ENCODE measurements around the gene INHA.
A peak's percentile ranks its signal among the peaks of the same experiment; 100 is the strongest.

The INHA gene

DNA sequence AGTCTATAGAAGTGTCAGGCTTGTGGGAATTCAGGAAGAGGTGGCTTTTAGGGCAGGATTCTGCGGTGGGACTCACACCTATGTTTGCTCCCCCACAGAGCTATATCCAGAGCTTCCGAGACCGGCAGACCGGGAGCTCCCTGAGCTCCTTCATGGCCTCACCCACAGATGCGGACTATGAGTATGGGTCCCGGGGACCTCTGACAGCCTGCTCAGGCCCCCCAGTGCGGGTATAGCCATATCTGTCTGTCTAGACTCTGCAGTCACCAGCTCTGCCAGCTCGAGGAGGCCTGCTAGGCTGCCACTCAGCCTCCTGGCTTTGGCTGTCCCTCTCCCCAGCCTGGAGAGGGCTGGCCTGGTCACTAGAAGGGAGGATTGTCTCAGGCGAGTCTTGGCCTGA lies 22.5 kb upstream of the INHA start:
- H3K27ac Mint-ChIP-seq, result no peak overlapping the region
- H3K27me3 Mint-ChIP-seq, result peaks cover 91% of the 10 kb centered on the region
- no peaks in the 10 kb centered on the region for H3K36me3 Mint-ChIP-seq
- H3K4me3 Mint-ChIP-seq, result no peak overlapping the region
- no peak for ATAC-seq
- peaks cover 17% of the 10 kb centered on the region for H3K4me1 Mint-ChIP-seq
- no peaks in the 10 kb centered on the region for H3K9me3 Mint-ChIP-seq

DNA sequence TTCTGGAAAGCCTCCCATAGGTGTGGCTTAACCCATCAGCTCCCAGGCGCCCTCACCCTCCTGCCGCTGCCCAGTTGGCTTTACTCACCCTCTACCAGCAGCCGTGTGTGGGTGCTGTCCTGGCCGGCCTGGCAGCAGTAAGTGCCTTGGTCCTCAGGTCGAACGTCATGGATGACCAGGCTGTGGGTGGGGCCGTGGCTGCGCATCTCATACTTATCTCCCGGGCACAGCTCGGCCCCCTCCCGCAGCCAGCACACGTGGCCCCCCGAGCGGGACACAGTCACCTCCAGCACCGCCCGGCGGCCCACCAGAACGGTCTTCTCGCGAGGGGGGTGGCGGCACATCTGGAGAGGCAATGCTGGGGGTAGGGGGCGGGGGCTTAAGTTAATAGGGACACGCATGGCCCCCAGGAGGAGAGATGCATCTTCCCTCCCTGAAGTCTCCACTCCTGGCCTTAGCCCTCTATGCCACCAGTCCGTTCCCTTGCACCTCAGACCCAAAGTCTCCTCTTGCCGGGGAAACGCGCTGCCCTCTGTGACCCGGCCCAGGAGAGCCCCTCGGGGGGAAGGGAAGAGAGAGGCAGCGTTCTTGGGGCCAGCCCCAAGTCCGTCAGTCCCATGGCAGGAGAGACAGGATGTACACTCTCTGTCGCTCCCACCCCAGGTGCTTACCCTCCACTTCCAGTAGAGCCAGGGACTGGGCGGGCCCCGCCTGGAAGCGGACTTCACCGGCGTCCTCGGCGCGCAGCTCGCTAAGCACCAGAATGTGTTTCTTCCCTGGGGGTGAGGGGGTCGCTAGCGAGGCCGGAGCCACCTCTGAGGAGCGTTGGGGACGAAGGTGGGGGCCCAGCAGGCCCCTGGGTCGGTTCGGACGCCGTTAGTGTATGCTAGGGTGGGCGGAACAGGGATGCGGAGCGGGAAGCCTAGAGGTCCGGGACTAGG lies 20.4 kb upstream of the INHA start:
- no peak overlapping the region for H3K27ac Mint-ChIP-seq
- peaks cover 91% of the 10 kb centered on the region for H3K27me3 Mint-ChIP-seq
- H3K36me3 Mint-ChIP-seq, result no peaks in the 10 kb centered on the region
- ATAC-seq, result peak; percentile 5
- H3K9me3 Mint-ChIP-seq, result no peaks in the 10 kb centered on the region
- peak overlapping the region; percentile 66 for H3K4me3 Mint-ChIP-seq
- peaks cover 15% of the 10 kb centered on the region for H3K4me1 Mint-ChIP-seq

DNA sequence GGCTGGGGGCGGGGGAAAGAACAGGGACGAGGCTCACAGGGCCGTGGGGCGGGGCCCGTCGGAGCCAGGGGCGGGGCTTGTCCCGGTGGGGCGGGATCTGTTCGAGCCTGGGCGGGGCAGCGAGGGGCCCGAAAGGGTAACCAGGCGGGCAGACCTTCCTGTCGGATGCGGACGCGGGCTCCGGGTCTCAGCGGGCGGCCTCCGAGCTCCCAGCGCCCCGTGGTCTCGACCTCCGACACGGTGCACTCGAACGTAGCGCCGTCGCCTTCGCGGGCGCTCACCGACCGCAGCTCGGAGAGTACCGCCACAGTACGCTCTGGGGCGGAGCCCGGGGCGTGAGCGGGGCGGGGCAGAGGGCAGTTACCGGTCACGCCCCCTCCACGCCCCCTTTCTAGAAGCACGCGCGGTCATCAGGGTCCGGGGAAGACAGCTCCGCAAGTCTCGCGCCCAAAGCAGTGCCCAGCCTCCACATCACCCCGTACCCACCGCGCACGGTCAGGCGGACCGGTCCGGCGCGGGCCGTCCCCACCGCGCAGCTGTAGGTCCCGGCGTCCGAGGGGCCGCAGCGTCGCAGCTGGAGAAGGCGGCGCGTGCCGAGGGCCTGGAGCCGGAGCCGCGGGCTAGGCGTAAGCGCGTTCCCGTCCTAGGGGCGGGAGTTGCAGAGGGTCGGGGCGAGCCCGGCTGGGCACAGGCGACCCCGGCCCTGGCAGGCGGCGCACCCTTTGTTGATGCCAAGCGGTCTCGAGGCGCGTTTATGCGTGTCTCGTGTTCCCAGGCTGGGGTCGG lies 19.5 kb upstream of the INHA start:
- Mint-ChIP-seq H3K4me1 (peaks cover 15% of the 10 kb centered on the region), H3K27me3 (peaks cover 87% of the 10 kb centered on the region), H3K9me3 (no peaks in the 10 kb centered on the region), H3K27ac (no peak overlapping the region), H3K4me3 (peak overlapping the region; percentile 66), H3K36me3 (no peaks in the 10 kb centered on the region)
- ATAC-seq, result peak; percentile 82

DNA sequence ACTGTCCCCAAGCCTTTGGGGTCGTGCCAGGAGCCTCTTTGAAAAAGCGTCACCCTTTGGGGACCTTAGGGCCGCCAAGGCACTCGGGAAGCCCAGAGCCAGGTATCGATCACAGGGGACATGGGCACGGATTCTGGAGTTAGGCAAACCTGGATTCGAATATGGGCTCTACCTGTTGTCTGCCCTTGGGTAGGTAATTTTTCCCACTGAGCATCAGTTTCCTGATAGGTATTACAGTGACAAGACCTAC lies 19.0 kb upstream of the INHA start:
- ATAC-seq, result no peak
- H3K27ac Mint-ChIP-seq, result no peak overlapping the region
- H3K4me3 Mint-ChIP-seq, result no peak overlapping the region
- no peaks in the 10 kb centered on the region for H3K9me3 Mint-ChIP-seq
- peaks cover 86% of the 10 kb centered on the region for H3K27me3 Mint-ChIP-seq
- H3K36me3 Mint-ChIP-seq, result no peaks in the 10 kb centered on the region
- peaks cover 15% of the 10 kb centered on the region for H3K4me1 Mint-ChIP-seq

DNA sequence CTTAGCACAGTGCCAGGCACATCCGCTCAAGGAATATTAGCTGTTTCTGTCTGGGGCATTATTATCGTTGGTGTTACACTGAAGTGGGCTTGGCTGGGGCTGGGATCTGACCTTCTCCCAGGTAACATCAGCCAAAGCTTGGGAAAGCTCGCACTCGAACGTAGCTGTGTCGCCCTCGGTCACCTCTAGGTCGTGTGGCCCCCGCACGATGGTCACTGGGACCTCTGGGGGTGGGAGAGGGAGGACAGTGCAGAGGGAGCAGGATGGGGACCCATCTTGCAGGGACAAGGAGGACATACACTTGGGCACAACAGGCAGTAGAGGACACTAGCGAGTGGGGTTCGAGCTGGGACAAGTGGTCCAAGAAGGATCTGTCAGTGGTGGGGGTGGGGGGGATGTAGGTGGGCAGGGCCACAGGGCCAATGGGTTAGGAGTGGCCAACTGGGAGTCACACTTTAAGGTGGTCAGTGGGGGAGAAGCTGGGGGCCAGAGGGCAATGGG lies 18.6 kb upstream of the INHA start:
- H3K27ac Mint-ChIP-seq, result no peak overlapping the region
- H3K36me3 Mint-ChIP-seq, result no peaks in the 10 kb centered on the region
- ATAC-seq, result no peak
- peaks cover 15% of the 10 kb centered on the region for H3K4me1 Mint-ChIP-seq
- H3K9me3 Mint-ChIP-seq, result no peaks in the 10 kb centered on the region
- H3K4me3 Mint-ChIP-seq, result no peak overlapping the region
- H3K27me3 Mint-ChIP-seq, result peaks cover 86% of the 10 kb centered on the region

DNA sequence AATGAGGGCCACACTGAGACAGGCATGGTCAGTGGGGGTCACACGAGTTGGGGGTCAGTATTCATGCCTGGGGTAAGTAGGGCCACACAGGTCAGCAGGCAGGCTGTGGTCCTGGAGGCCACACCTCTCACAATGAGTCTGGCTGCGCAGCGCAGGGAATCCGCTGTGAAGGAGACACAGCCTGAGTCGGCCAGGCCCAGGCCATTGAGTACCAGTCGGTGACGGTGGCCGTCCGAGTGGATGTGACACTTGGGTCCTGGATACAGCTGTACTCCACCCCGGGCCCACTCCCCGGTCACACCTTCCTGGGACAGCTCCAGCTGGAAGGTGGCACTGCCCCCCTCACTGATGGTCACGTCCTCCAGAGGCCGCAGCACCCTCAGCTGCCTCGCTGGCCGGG lies 17.8 kb upstream of the INHA start:
- no peak overlapping the region for H3K4me3 Mint-ChIP-seq
- no peak overlapping the region for H3K27ac Mint-ChIP-seq
- H3K36me3 Mint-ChIP-seq, result no peaks in the 10 kb centered on the region
- peaks cover 86% of the 10 kb centered on the region for H3K27me3 Mint-ChIP-seq
- no peak for ATAC-seq
- H3K4me1 Mint-ChIP-seq, result peaks cover 15% of the 10 kb centered on the region
- H3K9me3 Mint-ChIP-seq, result no peaks in the 10 kb centered on the region

DNA sequence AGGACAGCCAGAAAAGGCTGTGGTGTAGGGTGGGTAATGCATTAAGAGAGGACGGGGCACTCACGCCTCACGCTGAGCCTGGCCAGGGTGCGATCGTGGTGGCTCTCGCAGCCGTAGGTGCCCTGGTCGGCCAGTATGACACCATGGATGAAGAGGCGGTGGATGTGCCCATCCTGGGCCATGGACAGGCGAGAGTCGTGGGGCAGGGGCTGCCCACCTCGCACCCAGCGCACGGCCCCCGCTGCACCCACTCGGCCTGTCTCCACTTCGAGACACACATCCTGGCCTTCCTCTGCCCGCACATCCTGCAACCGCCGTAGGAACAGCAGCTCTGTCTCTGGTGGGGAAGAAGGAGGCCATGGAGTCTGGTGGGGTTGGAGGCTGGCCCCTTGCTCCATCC lies 16.2 kb upstream of the INHA start:
- Mint-ChIP-seq H3K9me3 (no peaks in the 10 kb centered on the region), H3K36me3 (no peaks in the 10 kb centered on the region), H3K27me3 (peaks cover 74% of the 10 kb centered on the region), H3K4me3 (no peak overlapping the region), H3K4me1 (peaks cover 12% of the 10 kb centered on the region), H3K27ac (no peak overlapping the region)
- ATAC-seq, result no peak

DNA sequence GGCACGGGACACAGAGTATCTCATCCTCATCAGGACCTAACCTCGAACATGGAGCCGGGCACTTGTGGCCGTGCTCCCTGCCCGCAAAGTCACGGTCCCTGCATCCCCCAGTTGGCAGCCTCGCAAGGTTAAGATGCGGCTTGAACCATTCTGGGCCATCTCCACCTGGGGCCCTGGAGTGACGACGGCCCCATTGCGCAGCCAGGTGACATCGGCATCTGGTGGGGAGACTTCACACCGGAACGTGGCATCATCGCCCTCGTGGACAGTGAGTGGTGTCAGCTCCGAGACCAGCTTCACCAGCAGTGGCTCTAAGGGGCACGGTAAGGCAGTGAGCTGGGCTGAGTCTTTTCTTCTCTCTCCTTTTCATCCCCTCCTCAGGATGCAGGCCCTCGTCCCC lies 15.7 kb upstream of the INHA start:
- Mint-ChIP-seq H3K27me3 (peaks cover 69% of the 10 kb centered on the region), H3K36me3 (no peaks in the 10 kb centered on the region), H3K4me1 (peaks cover 8% of the 10 kb centered on the region), H3K4me3 (no peak overlapping the region), H3K9me3 (no peaks in the 10 kb centered on the region), H3K27ac (no peak overlapping the region)
- ATAC-seq, result no peak

DNA sequence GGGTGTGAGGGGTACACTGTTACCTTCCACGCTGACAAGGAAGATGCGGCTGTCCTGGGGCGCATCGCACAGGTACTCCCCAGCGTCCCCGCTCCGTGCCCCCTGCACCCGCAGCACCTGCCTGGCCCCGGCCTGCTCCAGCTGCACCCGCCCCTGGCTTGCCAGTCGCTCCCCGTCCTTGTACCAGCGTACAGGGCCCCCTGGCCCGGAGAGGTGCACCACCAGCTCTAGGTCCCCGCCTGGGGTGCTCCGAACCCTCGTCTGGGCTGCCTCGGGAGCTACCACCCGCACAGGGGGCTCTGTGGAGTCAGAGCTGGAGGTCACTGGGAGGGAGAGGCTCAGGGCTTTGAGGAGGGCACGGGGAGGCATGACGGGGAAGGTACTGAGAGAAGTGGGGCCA lies 14.8 kb upstream of the INHA start:
- Mint-ChIP-seq H3K27me3 (peaks cover 66% of the 10 kb centered on the region), H3K4me3 (no peak overlapping the region), H3K9me3 (no peaks in the 10 kb centered on the region), H3K36me3 (no peaks in the 10 kb centered on the region), H3K27ac (no peak overlapping the region), H3K4me1 (no peaks in the 10 kb centered on the region)
- no peak for ATAC-seq

DNA sequence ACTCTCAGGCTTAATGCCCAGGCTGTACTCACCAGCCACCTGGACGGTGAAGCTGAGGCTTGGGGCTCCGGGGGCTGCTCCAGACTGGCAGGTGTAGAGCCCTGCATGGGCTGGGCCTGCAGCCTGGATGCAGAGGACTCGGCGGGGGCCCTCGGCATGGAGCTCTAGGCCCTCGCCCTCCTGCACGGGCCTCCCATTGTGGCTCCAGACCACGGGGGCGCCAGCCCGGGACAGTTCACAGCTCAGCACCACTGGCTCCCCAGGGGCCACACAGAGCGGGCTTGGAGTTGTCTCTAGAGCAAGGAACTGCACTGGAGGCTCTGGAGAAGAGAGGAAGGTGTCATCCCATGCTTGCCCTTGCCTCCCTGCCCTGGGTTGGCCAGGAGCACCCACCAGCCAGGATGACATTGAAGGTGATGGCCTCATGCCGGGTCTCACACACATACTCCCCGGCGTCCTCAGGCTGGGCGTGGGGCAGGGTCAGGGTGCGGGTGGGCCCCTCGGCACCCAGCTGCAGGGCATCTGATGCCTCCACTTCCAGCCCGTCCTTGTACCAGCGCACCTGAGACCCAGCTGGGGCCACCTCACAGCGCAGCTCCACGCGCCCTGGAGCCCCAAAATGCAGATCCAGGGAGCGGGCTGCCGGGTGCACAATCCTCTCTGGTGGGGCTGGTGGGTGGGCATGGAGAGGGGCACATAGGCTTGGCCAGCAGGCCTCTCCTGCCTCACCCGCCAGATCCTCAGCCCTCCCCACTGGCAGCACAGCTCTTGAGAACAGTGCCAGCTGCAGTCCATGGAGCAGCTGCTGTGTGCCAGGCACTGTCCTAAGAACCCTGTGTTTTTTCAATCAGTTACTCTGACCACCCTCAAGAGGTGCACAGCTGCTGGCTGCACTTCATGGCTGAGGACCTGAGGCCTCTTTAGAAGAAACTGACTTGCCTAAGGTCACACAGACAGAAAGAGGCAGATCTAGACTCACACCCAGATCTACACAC lies 14.0 kb upstream of the INHA start:
- no peak for ATAC-seq
- peaks cover 73% of the 10 kb centered on the region for H3K27me3 Mint-ChIP-seq
- H3K27ac Mint-ChIP-seq, result no peak overlapping the region

DNA sequence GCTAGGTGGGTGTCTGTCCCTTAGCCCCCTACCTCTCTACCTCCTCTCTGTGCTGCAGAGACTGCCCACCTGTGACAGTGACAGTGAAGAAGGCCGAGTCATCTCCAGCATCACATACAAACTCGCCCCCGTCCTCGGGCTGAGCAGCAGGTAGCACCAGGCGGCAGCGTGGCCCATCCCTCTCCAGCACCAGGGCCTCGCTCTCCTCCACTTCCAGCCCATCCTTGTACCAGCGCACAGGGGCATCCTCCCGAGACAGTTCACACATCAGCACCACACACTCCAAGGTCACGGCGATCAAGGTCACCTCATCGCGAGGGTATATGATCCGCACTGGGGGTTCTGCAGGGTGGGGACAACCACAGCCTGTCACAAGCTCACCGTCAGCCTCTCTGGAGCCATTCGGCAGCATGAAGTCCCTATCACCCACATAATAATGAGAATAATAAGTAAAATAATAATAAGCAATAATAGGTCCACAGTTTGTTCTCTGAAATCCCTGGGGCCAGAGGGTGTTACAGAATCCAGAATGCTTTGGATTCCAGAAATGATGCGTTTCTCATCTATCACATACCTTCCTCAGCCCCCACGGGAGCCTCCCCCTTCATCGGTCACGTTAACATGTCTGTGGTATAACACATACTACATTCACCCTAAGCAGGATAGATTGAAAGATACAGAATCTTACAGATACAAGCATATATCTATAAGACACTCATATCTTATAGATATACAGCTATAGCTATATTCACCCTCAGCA lies 12.8 kb upstream of the INHA start:
- H3K9me3 Mint-ChIP-seq, result no peaks in the 10 kb centered on the region
- no peaks in the 10 kb centered on the region for H3K36me3 Mint-ChIP-seq
- peaks cover 71% of the 10 kb centered on the region for H3K27me3 Mint-ChIP-seq
- H3K4me1 Mint-ChIP-seq, result no peaks in the 10 kb centered on the region
- no peak overlapping the region for H3K27ac Mint-ChIP-seq
- no peak overlapping the region for H3K4me3 Mint-ChIP-seq
- ATAC-seq, result no peak

More for the DNA sequence above, 14.0 kb upstream of the INHA start:
- no peaks in the 10 kb centered on the region for H3K36me3 Mint-ChIP-seq
- H3K9me3 Mint-ChIP-seq, result no peaks in the 10 kb centered on the region
- H3K4me3 Mint-ChIP-seq, result no peak overlapping the region
- no peaks in the 10 kb centered on the region for H3K4me1 Mint-ChIP-seq

DNA sequence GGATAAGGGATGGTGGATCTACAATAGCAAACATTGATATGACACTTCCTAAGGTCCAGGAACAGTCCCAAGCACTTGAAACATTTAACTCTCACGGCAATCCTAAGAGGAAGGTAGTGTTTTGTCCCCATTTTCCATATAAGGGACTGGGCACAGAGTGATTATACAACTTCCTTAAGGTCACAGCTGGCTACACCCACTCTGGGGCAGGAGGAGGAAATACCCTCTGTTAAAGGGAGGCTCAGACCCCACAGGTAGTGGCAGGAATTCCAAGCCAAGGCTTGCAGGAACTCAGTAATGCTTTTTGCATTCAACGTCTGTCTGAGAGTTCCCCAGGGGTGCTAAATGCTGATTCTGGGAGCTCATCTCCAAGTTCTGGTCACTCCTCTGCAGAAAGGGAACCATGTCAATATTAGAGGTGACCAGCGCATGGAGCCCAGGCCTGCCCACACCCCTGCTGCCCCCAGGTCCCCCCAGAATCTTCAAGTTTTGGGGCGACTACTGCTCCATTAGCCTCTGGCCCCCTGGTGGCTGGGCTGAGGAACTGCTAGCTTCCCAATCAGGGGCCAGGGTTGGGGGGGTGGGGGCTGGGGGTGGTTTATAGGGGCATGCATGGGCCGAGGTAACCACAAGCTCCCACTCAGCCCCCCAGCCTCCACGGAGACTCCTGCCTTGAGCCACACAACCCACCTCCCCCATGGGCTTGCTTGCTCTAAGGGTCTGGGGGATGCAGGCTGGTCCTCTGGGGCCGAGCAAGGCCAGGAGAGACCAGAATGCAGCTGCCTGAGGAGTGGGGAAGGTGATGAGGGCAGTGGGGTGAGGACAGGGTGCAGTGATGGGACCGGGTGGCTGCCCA lies 11.8 kb upstream of the INHA start:
- Mint-ChIP-seq H3K27me3 (peaks cover 71% of the 10 kb centered on the region), H3K4me3 (no peak overlapping the region), H3K36me3 (no peaks in the 10 kb centered on the region), H3K9me3 (no peaks in the 10 kb centered on the region), H3K4me1 (no peaks in the 10 kb centered on the region), H3K27ac (no peak overlapping the region)
- no peak for ATAC-seq

DNA sequence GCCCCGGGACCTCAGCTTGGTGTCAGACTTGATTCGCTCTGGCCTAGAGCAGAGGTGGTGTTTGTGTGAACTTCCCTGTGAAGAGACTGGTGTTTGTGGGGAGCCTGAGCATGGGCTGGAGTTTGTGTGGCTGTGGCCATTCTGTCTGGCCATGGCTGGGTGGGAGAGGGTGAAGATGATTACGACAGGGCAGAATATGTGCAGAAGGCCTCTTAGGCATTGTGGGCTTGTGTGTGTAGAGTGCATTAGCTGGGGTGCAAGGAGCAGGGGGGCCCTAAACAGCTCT lies 11.3 kb upstream of the INHA start:
- Mint-ChIP-seq H3K4me1 (no peaks in the 10 kb centered on the region), H3K4me3 (no peak overlapping the region), H3K9me3 (no peaks in the 10 kb centered on the region), H3K27me3 (peaks cover 68% of the 10 kb centered on the region), H3K36me3 (no peaks in the 10 kb centered on the region), H3K27ac (no peak overlapping the region)
- no peak for ATAC-seq

Data from stimulated activated memory B cell treated with anti-CD40 and anti-IgM and Interleukin-4, amounts not matched to agents 10 μg/mL and 1 μg/mL and 100 μg/mL, for 72 hours (primary cell).